ENCODE results near the gene ECI1. TPM values are rescaled to one million over a fixed set of nuclear protein-coding genes. Genes with fewer than 3 reads are reported as not detected.

ECI1 gene
- total RNA-seq, 1 experiment from 2014 or later: 95.4 TPM

DNA sequence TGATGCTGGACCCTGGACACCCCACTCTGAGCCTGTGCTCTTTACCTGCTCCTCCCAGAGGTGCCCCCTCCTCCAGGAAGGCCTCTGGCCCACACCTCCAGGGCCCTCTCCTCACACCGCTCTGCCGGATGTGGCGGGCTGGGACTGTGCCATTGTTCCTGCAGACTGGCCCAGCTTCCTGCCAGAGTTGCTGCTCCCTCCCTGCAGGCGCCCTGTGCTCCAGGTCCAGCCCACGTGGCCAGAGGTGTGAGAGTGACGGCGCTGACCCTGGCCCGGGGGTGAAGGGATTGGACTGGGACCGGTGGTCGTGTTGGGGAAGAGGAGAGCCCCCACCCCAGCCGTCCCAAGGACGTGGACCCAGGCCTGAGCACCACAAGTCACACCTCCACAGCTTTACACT, 22.3 kb downstream of the ECI1 start:
- Mint-ChIP-seq H3K4me3 (no peak overlapping the region), H3K27ac (no peak overlapping the region), H3K36me3 (ENCODE audit: insufficient read depth in 1 of 3, low read depth in 3 of 3) (peaks cover 0 to 25% (median 14%) of the 10 kb centered on the region in 3 experiments; a peak in 6 of 7 replicates), H3K9me3 (no peaks in the 10 kb centered on the region), H3K4me1 (peaks cover 3% of the 10 kb centered on the region in 2 experiments; a peak in 1 of 4 replicates), H3K27me3 (ENCODE audit: low read depth) (no peaks in the 10 kb centered on the region; the same call in 1 of the 2 replicates)
- no peak for DNase-seq
- Histone ChIP-seq H3K14ac (ENCODE audit: insufficient read depth, low read length) (no peak overlapping the region), H3K23ac (ENCODE audit: insufficient read length, low read depth, low read length) (no peak overlapping the region), H3K4ac (ENCODE audit: low read depth, low read length) (no peak overlapping the region), H3K79me2 (ENCODE audit: insufficient read depth, low read length) (peaks cover 5% of the 10 kb centered on the region; the same call in 1 of the 2 replicates), H3K27ac (ENCODE audit: insufficient read length, low read depth, low read length) (no peak overlapping the region), H4K20me1 (ENCODE audit: control insufficient read depth, insufficient read depth, insufficient read length) (no peaks in the 10 kb centered on the region), H4K91ac (ENCODE audit: insufficient read length, low read depth, low read length) (no peak overlapping the region), H3K23me2 (ENCODE audit: insufficient read length, low read depth, low read length, poor library complexity, severe bottlenecking) (no peaks in the 10 kb centered on the region), H3T11ph (ENCODE audit: low read length) (no peak overlapping the region), H3K4me1 (ENCODE audit: insufficient read depth, low read length) (no peaks in the 10 kb centered on the region), H3K9me3 (ENCODE audit: control insufficient read depth, low read depth, low read length) (no peaks in the 10 kb centered on the region), H3K4me2 (ENCODE audit: insufficient read depth, insufficient read length, low read length) (no peak overlapping the region), H2AK5ac (ENCODE audit: insufficient read length, low read length) (no peak overlapping the region), H2BK120ac (ENCODE audit: low read depth, low read length, poor library complexity, severe bottlenecking) (no peak overlapping the region), H3K56ac (ENCODE audit: insufficient read length, low read depth, low read length) (no peak overlapping the region), H2BK12ac (ENCODE audit: insufficient read length, low read depth, low read length) (no peak overlapping the region), H3K9ac (ENCODE audit: extremely low read depth, insufficient read length, low read length) (no peak overlapping the region), H4K5ac (ENCODE audit: insufficient read length, low read depth, low read length) (no peak overlapping the region), H2BK20ac (ENCODE audit: low read depth, low read length, poor library complexity, severe bottlenecking) (no peak overlapping the region), H2BK15ac (ENCODE audit: low read depth, low read length) (no peak overlapping the region), H2BK5ac (ENCODE audit: insufficient read length, low read length) (no peak overlapping the region), H4K8ac (replicated peaks; ENCODE audit: insufficient read length, low read depth, low read length) (no peak overlapping the region), H3K79me1 (ENCODE audit: insufficient read depth, low read depth, low read length, poor library complexity, severe bottlenecking) (no peaks in the 10 kb centered on the region), H2AFZ (ENCODE audit: low read length) (no peak overlapping the region), H3K18ac (ENCODE audit: insufficient read length, low read depth, low read length) (no peak overlapping the region), H3K27me3 (ENCODE audit: insufficient read depth, low read length) (no peaks in the 10 kb centered on the region)
- no CpG with 5 or more reads among the region's 12 CpGs for WGBS (ENCODE audit: extremely low coverage, insufficient read length, low lambda C conversion rate)
- TF ChIP-seq, protein P1, sequence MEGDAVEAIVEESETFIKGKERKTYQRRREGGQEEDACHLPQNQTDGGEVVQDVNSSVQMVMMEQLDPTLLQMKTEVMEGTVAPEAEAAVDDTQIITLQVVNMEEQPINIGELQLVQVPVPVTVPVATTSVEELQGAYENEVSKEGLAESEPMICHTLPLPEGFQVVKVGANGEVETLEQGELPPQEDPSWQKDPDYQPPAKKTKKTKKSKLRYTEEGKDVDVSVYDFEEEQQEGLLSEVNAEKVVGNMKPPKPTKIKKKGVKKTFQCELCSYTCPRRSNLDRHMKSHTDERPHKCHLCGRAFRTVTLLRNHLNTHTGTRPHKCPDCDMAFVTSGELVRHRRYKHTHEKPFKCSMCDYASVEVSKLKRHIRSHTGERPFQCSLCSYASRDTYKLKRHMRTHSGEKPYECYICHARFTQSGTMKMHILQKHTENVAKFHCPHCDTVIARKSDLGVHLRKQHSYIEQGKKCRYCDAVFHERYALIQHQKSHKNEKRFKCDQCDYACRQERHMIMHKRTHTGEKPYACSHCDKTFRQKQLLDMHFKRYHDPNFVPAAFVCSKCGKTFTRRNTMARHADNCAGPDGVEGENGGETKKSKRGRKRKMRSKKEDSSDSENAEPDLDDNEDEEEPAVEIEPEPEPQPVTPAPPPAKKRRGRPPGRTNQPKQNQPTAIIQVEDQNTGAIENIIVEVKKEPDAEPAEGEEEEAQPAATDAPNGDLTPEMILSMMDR (conservative IDR thresholded peaks at IDR 0.05): no peak
